SK-N-SH (cell line): Measurements from ENCODE around the gene UNKL. TPM values are rescaled to one million over a fixed set of nuclear protein-coding genes. Genes with fewer than 3 reads are reported as not detected.

ENCODE experiments used
- CTCF ChIA-PET: fragments of 300-600, 350-600 bp; formaldehyde crosslinking; extraction: SDS; loops from one replicate; lab custom pipeline; 2021; lab: Yijun Ruan, JAX
- POLR2A ChIA-PET: fragments of 350-600 bp; sonication (Branson Sonifier 250); formaldehyde crosslinking; extraction: SDS; loops from one replicate; lab custom pipeline; 2020; ENCODE audit warnings: antibody characterized with exemption, inconsistent platforms; lab: Yijun Ruan, JAX
- DNase-seq: peaks from one replicate; pipeline ENCODE4 v3.0.0; 2012
- H2AFZ ChIP-seq: fragments of 200-600 bp; sonication (generic); 2 replicates; pipeline ENCODE4 v1.8.1; 2016; ENCODE audit warnings: antibody characterized with exemption, mild to moderate bottlenecking, low read depth
- H3F3A ChIP-seq: fragments of 200-600 bp; sonication (generic); replicated peaks from 2 replicates; pipeline ENCODE3; 2016; ENCODE audit warnings: antibody characterized with exemption, mild to moderate bottlenecking; ENCODE audit not compliant: insufficient read depth
- H3K27ac ChIP-seq, 2 experiments: fragments of 200-500 bp in 1 of 2; fragments of 200-600 bp in 1 of 2; sonication (Bioruptor generic) in 1 of 2; sonication (generic), shearing (Covaris generic) in 1 of 2; 2 replicates each; pipeline versions ENCODE4 v1.5.1 to v1.6.1; 2014 to 2016; ENCODE audit warnings: low read depth in 2 of 2, inconsistent platforms in 1 of 2, low read length in 1 of 2, mild to moderate bottlenecking in 1 of 2, mixed read lengths in 1 of 2
- H3K27me3 ChIP-seq: fragments of 200-600 bp; sonication (generic), shearing (Covaris generic); 2 replicates; pipeline ENCODE4 v1.6.1; 2016; ENCODE audit warnings: mixed run types; ENCODE audit not compliant: insufficient read depth
- H3K36me3 ChIP-seq, 2 experiments: fragments of 200-500 bp in 1 of 2; fragments of 200-600 bp in 1 of 2; sonication (Bioruptor generic) in 1 of 2; sonication (generic) in 1 of 2; replicated peaks in 1 of 2; 2 replicates each; pipeline versions ENCODE3 to v1.5.1; 2014 to 2016; ENCODE audit warnings: low read length in 1 of 2, mild to moderate bottlenecking in 1 of 2; ENCODE audit not compliant: insufficient read depth in 2 of 2, control insufficient read depth in 1 of 2
- H3K4me1 ChIP-seq, 2 experiments: fragments of 200-500 bp in 1 of 2; fragments of 200-600 bp in 1 of 2; sonication (Bioruptor generic) in 1 of 2; sonication (generic), shearing (Covaris generic) in 1 of 2; 2 replicates each; pipeline versions ENCODE4 v1.5.1 to v1.6.1; 2014 to 2016; ENCODE audit warnings: low read depth in 1 of 2, low read length in 1 of 2, mixed run types in 1 of 2; ENCODE audit not compliant: insufficient read depth in 2 of 2, control insufficient read depth in 1 of 2
- H3K4me2 ChIP-seq: fragments of 200-600 bp; sonication (generic), shearing (Covaris generic); 2 replicates; pipeline ENCODE4 v1.6.1; 2017; ENCODE audit warnings: mixed run types
- H3K4me3 ChIP-seq, 2 experiments: fragments of 200-500 bp in 1 of 2; fragments of 200-600 bp in 1 of 2; sonication (Bioruptor generic) in 1 of 2; sonication (generic), shearing (Covaris generic) in 1 of 2; 2 replicates each; pipeline versions ENCODE4 v1.5.1 to v1.8.1; 2014 to 2016; ENCODE audit warnings: low read depth in 2 of 2, inconsistent platforms in 1 of 2, low read length in 1 of 2, mild to moderate bottlenecking in 1 of 2, mixed read lengths in 1 of 2, moderate library complexity in 1 of 2
- H3K79me2 ChIP-seq: fragments of 200-600 bp; sonication (generic); 2 replicates; pipeline ENCODE4 v1.8.1; 2017; ENCODE audit warnings: mild to moderate bottlenecking; ENCODE audit not compliant: insufficient read depth
- H3K9ac ChIP-seq: fragments of 200-600 bp; sonication (generic); 2 replicates; pipeline ENCODE4 v1.6.1; 2017; ENCODE audit warnings: mixed run types
- H3K9me2 ChIP-seq: fragments of 200-600 bp; sonication (generic); 2 replicates; pipeline ENCODE4 v1.6.1; 2017; ENCODE audit warnings: mixed run types
- H3K9me3 ChIP-seq: fragments of 200-600 bp; sonication (generic); 2 replicates; pipeline ENCODE4 v1.6.1; 2017; ENCODE audit warnings: mixed run types, mild to moderate bottlenecking, moderate library complexity
- H4K20me1 ChIP-seq: fragments of 200-600 bp; sonication (generic); 2 replicates; pipeline ENCODE4 v1.6.1; 2017; ENCODE audit warnings: mild to moderate bottlenecking, mixed run types; ENCODE audit not compliant: insufficient read depth
- CHD2 ChIP-seq: fragments of 150-350 bp; IDR thresholded peaks from 2 replicates; pipeline ENCODE4 v1.6.1; 2018; ENCODE audit warnings: low read length; ENCODE audit not compliant: partially characterized antibody
- EZH2phosphoT487 ChIP-seq: fragments of 200-600 bp; sonication (generic); IDR thresholded peaks from 2 replicates; pipeline ENCODE4 v1.6.1; 2017; ENCODE audit warnings: low read depth, mixed run types, mild to moderate bottlenecking, antibody characterized with exemption, moderate library complexity, borderline replicate concordance
- JUND ChIP-seq: IDR thresholded peaks from 2 replicates; pipeline ENCODE4 v1.4.0; 2012
- RAD21 ChIP-seq: IDR thresholded peaks from 2 replicates; pipeline ENCODE4 v1.6.1; 2012; ENCODE audit warnings: mild to moderate bottlenecking, low read length
- TAF1 ChIP-seq: IDR thresholded peaks from 2 replicates; pipeline ENCODE4 v1.6.1; 2012; ENCODE audit warnings: low read depth, mild to moderate bottlenecking, low read length, moderate library complexity, borderline replicate concordance
- TEAD4 ChIP-seq: IDR thresholded peaks from 2 replicates; pipeline ENCODE4 v1.4.0; 2012; ENCODE audit warnings: mild to moderate bottlenecking, borderline replicate concordance; ENCODE audit not compliant: insufficient read depth
- YY1 ChIP-seq: IDR thresholded peaks from 2 replicates; pipeline ENCODE4 v1.4.0; 2012; ENCODE audit warnings: low read depth, mild to moderate bottlenecking
- WGBS: methylation state at CpG from one replicate; pipeline ENCODE4 v1.1.6; 2017; ENCODE audit warnings: low lambda C conversion rate; 5-methylcytosine and 5-hydroxymethylcytosine counted together
- polyA plus RNA-seq, 3 experiments: library from polyadenylated mRNA; depleted of rRNA; stranded (reverse); fragments of >200 nt; gene quantifications; 2 replicates each; pipeline ENCODE4 v1.2.3, GENCODE V29; 2012
- TF ChIP-seq, protein P1 (sequence below): IDR thresholded peaks from 2 replicates; pipeline ENCODE4; 2012
- TF ChIP-seq, protein P2 (sequence below): IDR thresholded peaks from 2 replicates; pipeline ENCODE4 v1.4.0; 2012; ENCODE audit warnings: low read depth, borderline replicate concordance
- TF ChIP-seq, protein P3 (sequence below): fragments of 150-350 bp; IDR thresholded peaks from 2 replicates; pipeline ENCODE4 v1.6.1; 2017; ENCODE audit warnings: antibody characterized with exemption, low read length, low read depth, borderline replicate concordance
- TF ChIP-seq, protein P4 (sequence below): IDR thresholded peaks from 2 replicates; pipeline ENCODE4 v1.4.0; 2012; ENCODE audit warnings: low read depth, borderline replicate concordance

The UNKL gene
- polyA plus RNA-seq, 1 of the 3 experiments (the other 2 are of a cell fraction), result 16.4 TPM

DNA sequence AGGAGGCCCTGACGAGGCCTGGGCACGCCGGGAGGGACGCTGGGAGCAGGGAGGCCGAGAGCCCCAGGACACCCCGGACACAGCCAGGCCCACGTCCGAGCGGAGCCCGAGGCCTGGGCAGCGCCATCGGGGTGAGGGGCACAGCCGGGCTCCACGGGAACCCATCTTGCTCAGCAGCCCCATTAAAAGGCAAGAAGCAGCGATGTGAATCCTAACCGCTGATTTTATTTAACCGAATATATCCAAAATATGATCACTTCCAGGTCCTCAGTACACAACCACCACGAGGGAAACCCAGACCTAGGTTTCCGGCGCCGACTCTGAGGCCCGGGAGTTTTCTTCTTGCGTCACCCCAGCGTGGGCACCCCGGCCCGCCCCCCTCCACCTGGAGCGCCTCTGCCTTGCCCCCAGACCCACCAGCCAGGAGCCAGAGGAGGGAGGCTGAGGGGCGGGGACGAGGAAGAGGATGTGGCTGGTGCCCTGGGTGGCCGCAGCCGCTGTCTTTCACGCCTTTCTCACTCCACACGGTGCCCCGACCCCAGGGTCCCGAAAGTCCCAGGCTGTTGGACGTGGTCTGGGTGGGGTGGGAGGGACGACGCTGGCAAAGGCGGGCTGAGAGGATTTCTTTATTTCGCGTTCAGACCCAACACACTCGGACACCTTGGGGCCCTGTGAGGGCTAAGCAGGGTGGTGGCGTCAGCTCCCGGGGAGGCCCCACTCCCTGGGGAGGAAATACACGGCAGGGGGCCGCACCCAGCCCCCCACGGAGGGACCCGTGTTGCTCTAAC lies 30.4 kb upstream of the UNKL start:
- H3K4me3 ChIP-seq, result no peak overlapping the region

More for the DNA sequence above, 30.4 kb upstream of the UNKL start:
- no peaks in the 10 kb centered on the region for H3K9me3 ChIP-seq
- H3K9me2 ChIP-seq, result no peaks in the 10 kb centered on the region
- H3K79me2 ChIP-seq, result no peaks in the 10 kb centered on the region
- no peaks in the 10 kb centered on the region for H4K20me1 ChIP-seq
- no peaks in the 10 kb centered on the region for H3K27me3 ChIP-seq
- no peak overlapping the region for H3K9ac ChIP-seq
- WGBS, result 89% methylated on average over 30 of the region's 48 CpGs
- ChIA-PET POLR2A (no interaction called here), CTCF (no interaction called here)
- no peak overlapping the region for H3K27ac ChIP-seq
- no peak overlapping the region for H3K4me2 ChIP-seq
- TF ChIP-seq, protein P1, sequence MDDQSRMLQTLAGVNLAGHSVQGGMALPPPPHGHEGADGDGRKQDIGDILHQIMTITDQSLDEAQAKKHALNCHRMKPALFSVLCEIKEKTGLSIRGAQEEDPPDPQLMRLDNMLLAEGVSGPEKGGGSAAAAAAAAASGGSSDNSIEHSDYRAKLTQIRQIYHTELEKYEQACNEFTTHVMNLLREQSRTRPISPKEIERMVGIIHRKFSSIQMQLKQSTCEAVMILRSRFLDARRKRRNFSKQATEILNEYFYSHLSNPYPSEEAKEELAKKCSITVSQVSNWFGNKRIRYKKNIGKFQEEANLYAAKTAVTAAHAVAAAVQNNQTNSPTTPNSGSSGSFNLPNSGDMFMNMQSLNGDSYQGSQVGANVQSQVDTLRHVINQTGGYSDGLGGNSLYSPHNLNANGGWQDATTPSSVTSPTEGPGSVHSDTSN, result no peak
- TF ChIP-seq TEAD4 (no peak), JUND (no peak), EZH2phosphoT487 (no peak), CHD2 (no peak), YY1 (no peak), TAF1 (no peak), RAD21 (no peak)
- TF ChIP-seq, protein P2, sequence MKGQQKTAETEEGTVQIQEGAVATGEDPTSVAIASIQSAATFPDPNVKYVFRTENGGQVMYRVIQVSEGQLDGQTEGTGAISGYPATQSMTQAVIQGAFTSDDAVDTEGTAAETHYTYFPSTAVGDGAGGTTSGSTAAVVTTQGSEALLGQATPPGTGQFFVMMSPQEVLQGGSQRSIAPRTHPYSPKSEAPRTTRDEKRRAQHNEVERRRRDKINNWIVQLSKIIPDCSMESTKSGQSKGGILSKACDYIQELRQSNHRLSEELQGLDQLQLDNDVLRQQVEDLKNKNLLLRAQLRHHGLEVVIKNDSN, result no peak
- TF ChIP-seq, protein P3, sequence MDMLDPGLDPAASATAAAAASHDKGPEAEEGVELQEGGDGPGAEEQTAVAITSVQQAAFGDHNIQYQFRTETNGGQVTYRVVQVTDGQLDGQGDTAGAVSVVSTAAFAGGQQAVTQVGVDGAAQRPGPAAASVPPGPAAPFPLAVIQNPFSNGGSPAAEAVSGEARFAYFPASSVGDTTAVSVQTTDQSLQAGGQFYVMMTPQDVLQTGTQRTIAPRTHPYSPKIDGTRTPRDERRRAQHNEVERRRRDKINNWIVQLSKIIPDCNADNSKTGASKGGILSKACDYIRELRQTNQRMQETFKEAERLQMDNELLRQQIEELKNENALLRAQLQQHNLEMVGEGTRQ, result no peak
- TF ChIP-seq, protein P4, sequence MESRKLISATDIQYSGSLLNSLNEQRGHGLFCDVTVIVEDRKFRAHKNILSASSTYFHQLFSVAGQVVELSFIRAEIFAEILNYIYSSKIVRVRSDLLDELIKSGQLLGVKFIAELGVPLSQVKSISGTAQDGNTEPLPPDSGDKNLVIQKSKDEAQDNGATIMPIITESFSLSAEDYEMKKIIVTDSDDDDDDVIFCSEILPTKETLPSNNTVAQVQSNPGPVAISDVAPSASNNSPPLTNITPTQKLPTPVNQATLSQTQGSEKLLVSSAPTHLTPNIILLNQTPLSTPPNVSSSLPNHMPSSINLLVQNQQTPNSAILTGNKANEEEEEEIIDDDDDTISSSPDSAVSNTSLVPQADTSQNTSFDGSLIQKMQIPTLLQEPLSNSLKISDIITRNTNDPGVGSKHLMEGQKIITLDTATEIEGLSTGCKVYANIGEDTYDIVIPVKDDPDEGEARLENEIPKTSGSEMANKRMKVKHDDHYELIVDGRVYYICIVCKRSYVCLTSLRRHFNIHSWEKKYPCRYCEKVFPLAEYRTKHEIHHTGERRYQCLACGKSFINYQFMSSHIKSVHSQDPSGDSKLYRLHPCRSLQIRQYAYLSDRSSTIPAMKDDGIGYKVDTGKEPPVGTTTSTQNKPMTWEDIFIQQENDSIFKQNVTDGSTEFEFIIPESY, result no peak
- H3F3A ChIP-seq, result no peaks in the 10 kb centered on the region
- H3K4me1 ChIP-seq, result no peaks in the 10 kb centered on the region
- DNase-seq, result no peak
- peaks cover 0 to 8% of the 10 kb centered on the region in 2 experiments for H3K36me3 ChIP-seq
- no peak overlapping the region for H2AFZ ChIP-seq
